GM18499 (cell line): Measurements from ENCODE around the gene CDH26.
"Not testable (repeated sequence)": the region's sequence is repeated elsewhere in the genome, so short reads cannot be mapped to it uniquely, and the experiment has no call there.

Experiments used
- ATAC-seq: cut with Tn5 transposase; IDR thresholded peaks from one replicate; pipeline ENCODE4 v1.9.1; 2021; ENCODE audit warnings: moderate number of reproducible peaks; ENCODE audit not compliant: insufficient read depth, unreplicated experiment

The CDH26 gene

GRCh38 chr20:60038400-60039008, 80.3 kb downstream of the CDH26 start:
- no peak for ATAC-seq

- no peak for ATAC-seq
Measured at GRCh38 chr20:60039526-60039925, 81.3 kb downstream of the CDH26 start.

- no peak for ATAC-seq
Measured at GRCh38 chr20:60040471-60041162, 82.4 kb downstream of the CDH26 start.

GRCh38 chr20:60041436-60042165, 83.4 kb downstream of the CDH26 start:
- not testable (repeated sequence) for ATAC-seq

- no peak for ATAC-seq
Measured at GRCh38 chr20:60043435-60043834, 85.2 kb downstream of the CDH26 start.

GRCh38 chr20:60046011-60046413, 87.8 kb downstream of the CDH26 start:
- no peak for ATAC-seq

- no peak for ATAC-seq
Measured at GRCh38 chr20:60046436-60046835, 88.2 kb downstream of the CDH26 start.

GRCh38 chr20:60046860-60047259, 88.6 kb downstream of the CDH26 start:
- ATAC-seq, result no peak

- ATAC-seq, result no peak
Measured at GRCh38 chr20:60048634-60049521, 90.7 kb downstream of the CDH26 start.

GRCh38 chr20:60049601-60050000, 91.4 kb downstream of the CDH26 start:
- ATAC-seq, result no peak

- ATAC-seq, result no peak
Measured at GRCh38 chr20:60050193-60050947, 92.1 kb downstream of the CDH26 start.

- no peak for ATAC-seq
Measured at GRCh38 chr20:60051911-60052310, 93.7 kb downstream of the CDH26 start.

- ATAC-seq, result no peak
Measured at GRCh38 chr20:60052322-60052721, 94.1 kb downstream of the CDH26 start.

- ATAC-seq, result no peak
Measured at GRCh38 chr20:60053125-60053817, 95.0 kb downstream of the CDH26 start.

GRCh38 chr20:60053818-60054190, 95.6 kb downstream of the CDH26 start:
- ATAC-seq, result no peak

- ATAC-seq, result no peak
Measured at GRCh38 chr20:60054716-60055634, 96.8 kb downstream of the CDH26 start.

- ATAC-seq, result no peak
Measured at GRCh38 chr20:60055740-60056139, 97.5 kb downstream of the CDH26 start.

- no peak for ATAC-seq
Measured at GRCh38 chr20:60056407-60057122, 98.3 kb downstream of the CDH26 start.
